GM12878 (cell line): Measurements from ENCODE around the gene ZSWIM6. TPM values are rescaled to one million over a fixed set of nuclear protein-coding genes. Genes with fewer than 3 reads are reported as not detected.

Experiments used
- ATAC-seq: fragments of 200-7000 bp; cut with Tn5 transposase; 3 replicates; pipeline ENCODE4 v1.9.1; 2020; ENCODE audit warnings: mild to moderate bottlenecking, moderate library complexity
- BruUV-seq: library from RNA; stranded (reverse); fragments of 400-500 nt; replicated peaks from 2 replicates; lab custom pipeline; 2021; lab: Mats Ljungman, UMichigan
- CTCF ChIA-PET: fragments of 300-600 bp; sonication (Branson Sonifier 250); formaldehyde crosslinking; extraction: SDS; loops from one replicate; lab custom pipeline; 2021; ENCODE audit warnings: inconsistent platforms; lab: Yijun Ruan, JAX
- POLR2A ChIA-PET: fragments of 350-600 bp; formaldehyde crosslinking; extraction: SDS; loops from one replicate; lab custom pipeline; 2021; ENCODE audit warnings: inconsistent platforms; lab: Charles Lee
- RAD21 ChIA-PET: fragments of 300-600 bp; sonication (Branson Sonifier 250); formaldehyde crosslinking; loops from one replicate; lab custom pipeline; 2023; ENCODE audit warnings: antibody characterized with exemption; ENCODE audit not compliant: unreplicated experiment; lab: Charles Lee
- SMC1A ChIA-PET: fragments of 300-600 bp; sonication (Branson Sonifier 250); formaldehyde crosslinking; loops from one replicate; lab custom pipeline; 2023; ENCODE audit not compliant: unreplicated experiment, uncharacterized antibody; lab: Charles Lee
- DNase-seq: peaks from one replicate; pipeline ENCODE4 v3.0.0-alpha.2; 2011; ENCODE audit warnings: low read depth, low spot score
- FAIRE-seq: peaks from 3 replicates; lab custom pipeline; 2011; peaks lifted over from hg19 to GRCh38; lab: Jason Lieb, UNC
- H2AFZ ChIP-seq: 2 replicates; pipeline ENCODE4 v1.6.0; 2011; ENCODE audit warnings: low read depth, low read length, control low read depth; ENCODE audit not compliant: control insufficient read depth
- H3K27ac ChIP-seq: 2 replicates; pipeline ENCODE4 v1.5.1; 2011; ENCODE audit warnings: control low read depth; ENCODE audit not compliant: control insufficient read depth, insufficient read depth
- H3K27me3 ChIP-seq, 2 experiments: replicated peaks in 1 of 2; 2 replicates each; pipeline versions ENCODE4 v1.6.0 to v1.6.1; 2011; ENCODE audit warnings: low read length in 1 of 2; ENCODE audit not compliant: control insufficient read depth in 2 of 2, insufficient read depth in 2 of 2
- H3K36me3 ChIP-seq, 2 experiments: 2 replicates each; pipeline ENCODE4 v1.5.1; 2011; ENCODE audit warnings: low read length in 1 of 2; ENCODE audit not compliant: control insufficient read depth in 2 of 2, insufficient read depth in 2 of 2
- H3K4me1 ChIP-seq: 2 replicates; pipeline ENCODE4 v1.6.1; 2011; ENCODE audit warnings: mild to moderate bottlenecking, low read length, moderate library complexity, mixed read lengths; ENCODE audit not compliant: control insufficient read depth, insufficient read depth
- H3K4me2 ChIP-seq: 2 replicates; pipeline ENCODE4 v1.6.0; 2011; ENCODE audit warnings: control low read depth; ENCODE audit not compliant: control insufficient read depth, insufficient read depth
- H3K4me3 ChIP-seq: fragments of 200-600 bp; sonication (generic); 2 replicates; pipeline ENCODE4 v1.5.1; 2016
- H3K79me2 ChIP-seq: 2 replicates; pipeline ENCODE4 v1.6.0; 2011; ENCODE audit warnings: low read length; ENCODE audit not compliant: control insufficient read depth, insufficient read depth
- H3K9ac ChIP-seq: 2 replicates; pipeline ENCODE4 v1.8.0; 2011; ENCODE audit warnings: low read length, control low read depth, mixed read lengths; ENCODE audit not compliant: control insufficient read depth, insufficient read depth
- H3K9me3 ChIP-seq: replicated peaks from 3 replicates; pipeline ENCODE4 v1.5.1; 2011; ENCODE audit warnings: mild to moderate bottlenecking, low read length; ENCODE audit not compliant: control insufficient read depth, insufficient read depth
- H4K20me1 ChIP-seq: 2 replicates; pipeline ENCODE4 v1.6.0; 2011; ENCODE audit not compliant: control insufficient read depth, insufficient read depth
- EGR1 ChIP-seq, 2 experiments: IDR thresholded peaks; 1 replicate in 1 of 2; 2 replicates in 1 of 2; pipeline ENCODE4 v1.6.1; 2011 to 2012; ENCODE audit warnings: low read depth in 2 of 2, low read length in 2 of 2, borderline replicate concordance in 1 of 2, mild to moderate bottlenecking in 1 of 2, moderate library complexity in 1 of 2
- EP300 ChIP-seq, 2 experiments: fragments of 150-350 bp in 1 of 2; IDR thresholded peaks; 2 replicates each; pipeline ENCODE4 v1.6.1; 2011 to 2012; ENCODE audit warnings: low read depth in 2 of 2, low read length in 2 of 2, borderline replicate concordance in 1 of 2, improper control_type of control experiment in 1 of 2, inconsistent platforms in 1 of 2; ENCODE audit not compliant: control insufficient read depth in 1 of 2
- GABPA ChIP-seq: IDR thresholded peaks from 2 replicates; pipeline ENCODE4 v1.6.1; 2014; ENCODE audit warnings: antibody characterized with exemption, low read depth, mild to moderate bottlenecking, inconsistent platforms
- GATAD2B ChIP-seq: fragments of 450-650 bp; conservative IDR thresholded peaks from 2 replicates; pipeline ENCODE4 v1.6.1; 2017; ENCODE audit warnings: low read depth, mild to moderate bottlenecking, moderate library complexity
- MEF2B ChIP-seq: fragments of 450-650 bp; IDR thresholded peaks from 2 replicates; pipeline ENCODE4 v1.6.1; 2018; ENCODE audit warnings: mild to moderate bottlenecking, moderate library complexity; ENCODE audit not compliant: partially characterized antibody, poor library complexity, severe bottlenecking
- MTA2 ChIP-seq: fragments of 450-650 bp; IDR thresholded peaks from 2 replicates; pipeline ENCODE4 v1.6.1; 2016; ENCODE audit warnings: low read depth, mild to moderate bottlenecking, moderate library complexity
- SREBF2 ChIP-seq: IDR thresholded peaks from 2 replicates; pipeline ENCODE4 v1.6.1; 2012; ENCODE audit warnings: mild to moderate bottlenecking, low read length
- TAF1 ChIP-seq: IDR thresholded peaks from 2 replicates; pipeline ENCODE4 v1.6.1; 2011; ENCODE audit warnings: mild to moderate bottlenecking, low read depth, low read length, borderline replicate concordance
- WRNIP1 ChIP-seq: IDR thresholded peaks from 2 replicates; pipeline ENCODE4 v1.6.1; 2011; ENCODE audit warnings: low read depth, low read length, improper control_type of control experiment, borderline replicate concordance
- ZSCAN29 ChIP-seq: fragments of 450-650 bp; IDR thresholded peaks from 2 replicates; pipeline ENCODE4 v1.6.1; 2017; ENCODE audit warnings: mild to moderate bottlenecking, moderate library complexity
- in situ Hi-C: fragments of 300-500 bp; cut with MboI; formaldehyde crosslinking; loops from 9 replicates; pipeline ENCODE4 v1.14.3; 2018; ENCODE audit warnings: mixed read lengths
- intact Hi-C: fragments of 100-400 bp; cut with micrococcal nuclease; formaldehyde crosslinking; loops from one replicate; pipeline ENCODE4 v1.14.2; 2022; ENCODE audit not compliant: unreplicated experiment
- polyA plus RNA-seq, 11 experiments: library from polyadenylated mRNA; depleted of rRNA in 4 of 11; unstranded in 6 of 11; stranded (reverse) in 5 of 11; fragments of >200 nt; fragmentation: Nextera tagmentation in 4 of 11; fragmentation: Illumina TruSeq in 1 of 11; extraction: Ambion mirVana in 4 of 11; extraction: Trizol in 1 of 11; gene quantifications; 1 replicate in 1 of 11; 2 replicates in 10 of 11; pipeline versions ENCODE4 v1.2.1 to v1.2.3, GENCODE V29; 2011 to 2016; ENCODE audit warnings: inconsistent platforms in 2 of 11, missing spikeins in 2 of 11, low read depth in 1 of 11
- total RNA-seq, 4 experiments: library from RNA; depleted of rRNA in 3 of 4; stranded (reverse); fragments of >200 nt in 3 of 4; fragmentation: Illumina TruSeq in 1 of 4; extraction: Trizol in 1 of 4; gene quantifications; 2 replicates each; pipeline versions ENCODE4 v1.2.1 to v1.2.3, GENCODE V29; 2013 to 2021
- TF ChIP-seq, protein P1 (sequence below): IDR thresholded peaks from 2 replicates; pipeline ENCODE4 v1.6.1; 2011; ENCODE audit warnings: borderline replicate concordance, low read depth, mild to moderate bottlenecking, moderate library complexity, low read length; ENCODE audit not compliant: insufficient read depth, poor library complexity, severe bottlenecking
- TF ChIP-seq, protein P2 (sequence below): IDR thresholded peaks from 2 replicates; pipeline ENCODE4 v1.6.1; 2011; ENCODE audit warnings: low read depth, low read length, improper control_type of control experiment, borderline replicate concordance
- TF ChIP-seq, protein P3 (sequence below): fragments of 150-350 bp; IDR thresholded peaks from 2 replicates; pipeline ENCODE4 v1.6.1; 2014; ENCODE audit warnings: mild to moderate bottlenecking, low read depth, low read length
- TF ChIP-seq, protein P4 (sequence below): fragments of 450-650 bp; IDR thresholded peaks from 2 replicates; pipeline ENCODE4 v1.6.1; 2016; ENCODE audit warnings: mild to moderate bottlenecking

The ZSWIM6 gene
- total and polyA plus RNA-seq, 10 of the 15 experiments (the other 5 are each of a cell fraction or from before 2014, with no cell fraction given), result 0.53 to 6.2 (median 3.4) TPM

DNA sequence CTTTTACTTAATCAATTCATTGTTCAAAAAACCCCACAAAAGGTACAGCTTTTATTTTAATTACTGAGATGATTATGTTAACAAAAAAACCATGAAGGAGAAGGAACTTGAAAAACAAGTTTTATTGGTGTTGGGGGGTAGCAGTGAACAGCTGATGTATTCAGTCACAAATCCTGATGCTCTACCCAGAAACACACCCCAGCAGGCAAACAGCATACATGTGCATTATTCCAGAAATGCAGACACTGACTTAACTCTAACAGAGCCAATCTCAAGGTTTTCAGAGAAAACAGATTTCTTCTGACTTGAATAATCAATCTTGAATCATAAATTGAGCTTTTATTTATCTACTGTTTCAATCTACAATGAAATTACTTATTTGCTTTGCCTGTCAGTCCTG is 175.2 kb downstream of the ZSWIM6 start:
- no peak overlapping the region for H3K27ac ChIP-seq
- in situ Hi-C loops (no loop called here), intact Hi-C loops (no loop called here)
- ChIA-PET CTCF (interaction anchor here (0.7 to 1.5 kb wide), 2 partner anchors 16 to 30 kb away, joined by 3 read pairs; no protein-coding TSS in a partner anchor), RAD21 (interaction anchor here (0.8 kb wide), 1 partner anchor 454 kb away, joined by 3 read pairs; no protein-coding TSS in a partner anchor)
- no peak for DNase-seq
- no peaks in the 10 kb centered on the region for H3K9me3 ChIP-seq
- H3K9ac ChIP-seq, result no peak overlapping the region
- H3K4me3 ChIP-seq, result no peak overlapping the region
- H3K79me2 ChIP-seq, result no peaks in the 10 kb centered on the region
- no peak overlapping the region for H2AFZ ChIP-seq
- no TSS peak for BruUV-seq
- no peaks in the 10 kb centered on the region for H3K4me1 ChIP-seq
- H3K27me3 ChIP-seq, result no peaks in the 10 kb centered on the region
- ATAC-seq, result no peak
- no peak for FAIRE-seq
- H3K36me3 ChIP-seq, result no peaks in the 10 kb centered on the region; a peak in 1 of 4 replicates
- no peak for TF ChIP-seq WRNIP1
- TF ChIP-seq EGR1 (IDR thresholded peaks at IDR 0.05; ENCODE audit: borderline replicate concordance in 1 of 2, low read depth in 2 of 2, low read length in 2 of 2), result no peak
- TF ChIP-seq, protein P1, sequence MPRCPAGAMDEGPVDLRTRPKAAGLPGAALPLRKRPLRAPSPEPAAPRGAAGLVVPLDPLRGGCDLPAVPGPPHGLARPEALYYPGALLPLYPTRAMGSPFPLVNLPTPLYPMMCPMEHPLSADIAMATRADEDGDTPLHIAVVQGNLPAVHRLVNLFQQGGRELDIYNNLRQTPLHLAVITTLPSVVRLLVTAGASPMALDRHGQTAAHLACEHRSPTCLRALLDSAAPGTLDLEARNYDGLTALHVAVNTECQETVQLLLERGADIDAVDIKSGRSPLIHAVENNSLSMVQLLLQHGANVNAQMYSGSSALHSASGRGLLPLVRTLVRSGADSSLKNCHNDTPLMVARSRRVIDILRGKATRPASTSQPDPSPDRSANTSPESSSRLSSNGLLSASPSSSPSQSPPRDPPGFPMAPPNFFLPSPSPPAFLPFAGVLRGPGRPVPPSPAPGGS, result no peak
- TF ChIP-seq, protein P2, sequence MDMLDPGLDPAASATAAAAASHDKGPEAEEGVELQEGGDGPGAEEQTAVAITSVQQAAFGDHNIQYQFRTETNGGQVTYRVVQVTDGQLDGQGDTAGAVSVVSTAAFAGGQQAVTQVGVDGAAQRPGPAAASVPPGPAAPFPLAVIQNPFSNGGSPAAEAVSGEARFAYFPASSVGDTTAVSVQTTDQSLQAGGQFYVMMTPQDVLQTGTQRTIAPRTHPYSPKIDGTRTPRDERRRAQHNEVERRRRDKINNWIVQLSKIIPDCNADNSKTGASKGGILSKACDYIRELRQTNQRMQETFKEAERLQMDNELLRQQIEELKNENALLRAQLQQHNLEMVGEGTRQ, result no peak
- no peak for TF ChIP-seq TAF1
- TF ChIP-seq MEF2B, result no peak
- TF ChIP-seq SREBF2, result no peak
- no peak for TF ChIP-seq GATAD2B
- TF ChIP-seq GABPA, result no peak
- no peak for TF ChIP-seq ZSCAN29
- TF ChIP-seq, protein P3, sequence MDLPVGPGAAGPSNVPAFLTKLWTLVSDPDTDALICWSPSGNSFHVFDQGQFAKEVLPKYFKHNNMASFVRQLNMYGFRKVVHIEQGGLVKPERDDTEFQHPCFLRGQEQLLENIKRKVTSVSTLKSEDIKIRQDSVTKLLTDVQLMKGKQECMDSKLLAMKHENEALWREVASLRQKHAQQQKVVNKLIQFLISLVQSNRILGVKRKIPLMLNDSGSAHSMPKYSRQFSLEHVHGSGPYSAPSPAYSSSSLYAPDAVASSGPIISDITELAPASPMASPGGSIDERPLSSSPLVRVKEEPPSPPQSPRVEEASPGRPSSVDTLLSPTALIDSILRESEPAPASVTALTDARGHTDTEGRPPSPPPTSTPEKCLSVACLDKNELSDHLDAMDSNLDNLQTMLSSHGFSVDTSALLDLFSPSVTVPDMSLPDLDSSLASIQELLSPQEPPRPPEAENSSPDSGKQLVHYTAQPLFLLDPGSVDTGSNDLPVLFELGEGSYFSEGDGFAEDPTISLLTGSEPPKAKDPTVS, result no peak
- TF ChIP-seq MTA2, result no peak
- no peak for TF ChIP-seq EP300 (IDR thresholded peaks at IDR 0.05; ENCODE audit: borderline replicate concordance in 1 of 2, control insufficient read depth in 1 of 2, low read depth in 2 of 2, low read length in 2 of 2)
- TF ChIP-seq, protein P4, sequence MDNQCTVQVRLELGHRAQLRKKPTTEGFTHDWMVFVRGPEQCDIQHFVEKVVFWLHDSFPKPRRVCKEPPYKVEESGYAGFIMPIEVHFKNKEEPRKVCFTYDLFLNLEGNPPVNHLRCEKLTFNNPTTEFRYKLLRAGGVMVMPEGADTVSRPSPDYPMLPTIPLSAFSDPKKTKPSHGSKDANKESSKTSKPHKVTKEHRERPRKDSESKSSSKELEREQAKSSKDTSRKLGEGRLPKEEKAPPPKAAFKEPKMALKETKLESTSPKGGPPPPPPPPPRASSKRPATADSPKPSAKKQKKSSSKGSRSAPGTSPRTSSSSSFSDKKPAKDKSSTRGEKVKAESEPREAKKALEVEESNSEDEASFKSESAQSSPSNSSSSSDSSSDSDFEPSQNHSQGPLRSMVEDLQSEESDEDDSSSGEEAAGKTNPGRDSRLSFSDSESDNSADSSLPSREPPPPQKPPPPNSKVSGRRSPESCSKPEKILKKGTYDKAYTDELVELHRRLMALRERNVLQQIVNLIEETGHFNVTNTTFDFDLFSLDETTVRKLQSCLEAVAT, result no peak
- TF ChIP-seq, all 136 proteins: peak for 0
- H3K4me2 ChIP-seq, result no peak overlapping the region
- SMC1A ChIA-PET, result interaction anchor here (0.6 to 1.4 kb wide), 3 partner anchors 8 to 244 kb away, joined by 3 to 4 read pairs (median 3); no protein-coding TSS in a partner anchor
- POLR2A ChIA-PET, result no interaction called here
- no peaks in the 10 kb centered on the region for H4K20me1 ChIP-seq
